Subcutaneous abdominal adipose tissue (tissue), 5 donors: ENCODE data around the gene TAF4B.
"Not testable (repeated sequence)": the region's sequence is repeated elsewhere in the genome, so short reads cannot be mapped to it uniquely, and the experiment has no call there.

Experiments used
- H3K27ac ChIP-seq: one replicate; pipeline ENCODE4 v1.7.0; 2013; ENCODE audit warnings: low read depth, mild to moderate bottlenecking, inconsistent platforms, low read length, moderate library complexity
- H3K27me3 ChIP-seq, 5 donors: one replicate each; pipeline ENCODE4 v1.7.0; 2013; ENCODE audit warnings: low read length in 5 of 5, inconsistent platforms in 1 of 5; ENCODE audit not compliant: control insufficient read depth in 5 of 5, insufficient read depth in 4 of 5
- H3K36me3 ChIP-seq, 5 donors: one replicate each; pipeline ENCODE4 v1.7.0; 2013; ENCODE audit warnings: low read length in 5 of 5; ENCODE audit not compliant: control insufficient read depth in 5 of 5, insufficient read depth in 5 of 5
- H3K4me1 ChIP-seq, 5 donors: one replicate each; pipeline ENCODE4 v1.7.0; 2013; ENCODE audit warnings: low read length in 5 of 5, mild to moderate bottlenecking in 3 of 5, moderate library complexity in 1 of 5; ENCODE audit not compliant: control insufficient read depth in 5 of 5, insufficient read depth in 5 of 5
- H3K4me3 ChIP-seq, 5 donors: one replicate each; pipeline ENCODE4 v1.7.0; 2013; ENCODE audit warnings: low read length in 5 of 5, low read depth in 1 of 5
- H3K9ac ChIP-seq, 5 donors: one replicate each; pipeline ENCODE4 v1.7.0; 2013; ENCODE audit warnings: low read length in 5 of 5, mild to moderate bottlenecking in 4 of 5, moderate library complexity in 3 of 5
- H3K9me3 ChIP-seq, 5 donors: one replicate each; pipeline ENCODE4 v1.7.0; 2013; ENCODE audit warnings: low read length in 5 of 5; ENCODE audit not compliant: control insufficient read depth in 5 of 5
- donor health status: healthy.
- donor health status: healthy.
- donor health status: healthy.
- donor health status: healthy.
- donor health status: healthy.

Gene TAF4B

GRCh38 chr18:26362021-26362420, 135.8 kb downstream of the TAF4B start:
- Histone ChIP-seq H3K9ac (no peak overlapping the region), H3K4me3 (no peak overlapping the region), H3K36me3 (peaks cover 0 to 3% (median 0%) of the 10 kb centered on the region in 5 donors), H3K27me3 (no peaks in the 10 kb centered on the region), H3K9me3 (no peaks in the 10 kb centered on the region), H3K27ac (no peak overlapping the region), H3K4me1 (no peaks in the 10 kb centered on the region)

GRCh38 chr18:26367425-26367824, 141.2 kb downstream of the TAF4B start:
- no peaks in the 10 kb centered on the region for H3K4me1 ChIP-seq
- H3K27ac ChIP-seq, result no peak overlapping the region
- H3K27me3 ChIP-seq, result no peaks in the 10 kb centered on the region
- no peak overlapping the region for H3K4me3 ChIP-seq
- no peaks in the 10 kb centered on the region for H3K36me3 ChIP-seq
- no peak overlapping the region for H3K9ac ChIP-seq
- peaks cover 0 to 4% (median 0%) of the 10 kb centered on the region in 5 donors for H3K9me3 ChIP-seq

GRCh38 chr18:26370037-26370436, 143.8 kb downstream of the TAF4B start:
- no peak overlapping the region for H3K9ac ChIP-seq
- no peaks in the 10 kb centered on the region for H3K4me1 ChIP-seq
- H3K27ac ChIP-seq, result no peak overlapping the region
- no peaks in the 10 kb centered on the region for H3K36me3 ChIP-seq
- H3K9me3 ChIP-seq, result peaks cover 0 to 4% (median 0%) of the 10 kb centered on the region in 5 donors
- no peaks in the 10 kb centered on the region for H3K27me3 ChIP-seq
- no peak overlapping the region for H3K4me3 ChIP-seq

GRCh38 chr18:26376105-26376504, 149.9 kb downstream of the TAF4B start:
- Histone ChIP-seq H3K36me3 (peaks cover 0 to 2% (median 0%) of the 10 kb centered on the region in 5 donors), H3K9me3 (no peaks in the 10 kb centered on the region), H3K4me3 (no peak overlapping the region), H3K4me1 (no peaks in the 10 kb centered on the region), H3K9ac (no peak overlapping the region), H3K27ac (no peak overlapping the region), H3K27me3 (no peaks in the 10 kb centered on the region)

- H3K4me3 ChIP-seq, result no peak overlapping the region
- no peak overlapping the region for H3K9ac ChIP-seq
- no peaks in the 10 kb centered on the region for H3K9me3 ChIP-seq
- H3K27me3 ChIP-seq, result no peaks in the 10 kb centered on the region
- no peak overlapping the region for H3K27ac ChIP-seq
- no peaks in the 10 kb centered on the region for H3K4me1 ChIP-seq
- peaks cover 0 to 2% (median 0%) of the 10 kb centered on the region in 5 donors for H3K36me3 ChIP-seq
These were observed 152.5 kb downstream of the TAF4B start for GRCh38 chr18:26378701-26379100.

- H3K4me3 ChIP-seq, H3K27ac ChIP-seq: not testable (repeated sequence)
These were observed 155.3 kb downstream of the TAF4B start for GRCh38 chr18:26381555-26381954.

GRCh38 chr18:26383454-26384270, 157.4 kb downstream of the TAF4B start:
- H3K4me3 ChIP-seq, result no peak overlapping the region
- no peak overlapping the region for H3K27ac ChIP-seq
- H3K27me3 ChIP-seq, result no peaks in the 10 kb centered on the region
- peaks cover 1 to 20% (median 16%) of the 10 kb centered on the region in 5 donors for H3K4me1 ChIP-seq
- H3K9ac ChIP-seq, result no peak overlapping the region
- no peaks in the 10 kb centered on the region for H3K9me3 ChIP-seq
- no peaks in the 10 kb centered on the region for H3K36me3 ChIP-seq

More at GRCh38 chr18:26381555-26381954, 155.3 kb downstream of the TAF4B start:
- H3K27me3 ChIP-seq, H3K9me3 ChIP-seq, H3K36me3 ChIP-seq, H3K9ac ChIP-seq: not testable (repeated sequence)
- H3K4me1 ChIP-seq, result peaks cover 1 to 13% (median 10%) of the 10 kb centered on the region in 5 donors

- H3K4me1 ChIP-seq, result peaks cover 1 to 20% (median 16%) of the 10 kb centered on the region in 5 donors
- H3K4me3 ChIP-seq, result no peak overlapping the region
- H3K27me3 ChIP-seq, result no peaks in the 10 kb centered on the region
- peak overlapping the region in 2 of 5 donors; percentile 5 to 35 for H3K9ac ChIP-seq
- H3K9me3 ChIP-seq, result no peaks in the 10 kb centered on the region
- H3K27ac ChIP-seq, result peak overlapping the region; percentile 71
- peaks cover 0 to 2% (median 0%) of the 10 kb centered on the region in 5 donors for H3K36me3 ChIP-seq
These were observed 159.8 kb downstream of the TAF4B start for GRCh38 chr18:26386002-26386401.

GRCh38 chr18:26386441-26386840, 160.2 kb downstream of the TAF4B start:
- H3K4me3 ChIP-seq, result no peak overlapping the region
- H3K9me3 ChIP-seq, result no peaks in the 10 kb centered on the region
- H3K27me3 ChIP-seq, result no peaks in the 10 kb centered on the region
- peaks cover 0 to 2% (median 0%) of the 10 kb centered on the region in 5 donors for H3K36me3 ChIP-seq
- peak overlapping the region in 3 of 5 donors; percentile 5 to 35 (median 15) for H3K9ac ChIP-seq
- peaks cover 1 to 20% (median 16%) of the 10 kb centered on the region in 5 donors for H3K4me1 ChIP-seq
- H3K27ac ChIP-seq, result peak overlapping the region; percentile 71

GRCh38 chr18:26394047-26394654, 167.9 kb downstream of the TAF4B start:
- Histone ChIP-seq H3K27me3 (no peaks in the 10 kb centered on the region), H3K4me1 (peaks cover 0 to 12% (median 3%) of the 10 kb centered on the region in 5 donors), H3K9me3 (no peaks in the 10 kb centered on the region), H3K9ac (no peak overlapping the region), H3K4me3 (no peak overlapping the region), H3K27ac (no peak overlapping the region), H3K36me3 (peaks cover 0 to 2% (median 0%) of the 10 kb centered on the region in 5 donors)
